H1 (cell line): Measurements from ENCODE around the gene PSPN. TPM values are rescaled to one million over a fixed set of nuclear protein-coding genes. Genes with fewer than 3 reads are reported as not detected.

Source experiments
- CTCF ChIA-PET: fragments of 300-600 bp; sonication (Branson Sonifier 250); formaldehyde crosslinking; loops from one replicate; lab custom pipeline; 2021; ENCODE audit not compliant: partially characterized antibody; lab: Charles Lee
- POLR2A ChIA-PET: fragments of 300-600 bp; sonication (Branson Sonifier 250); formaldehyde crosslinking; loops from one replicate; lab custom pipeline; 2021; ENCODE audit warnings: inconsistent platforms; ENCODE audit not compliant: partially characterized antibody; lab: Charles Lee
- DNase-seq, 2 experiments: peaks; one replicate each; pipeline versions ENCODE4 v3.0.0 to v3.0.0-alpha.2; 2010 to 2022; ENCODE audit warnings: low spot score in 2 of 2, low read depth in 1 of 2, mixed read lengths in 1 of 2
- FAIRE-seq: peaks from 2 replicates; lab custom pipeline; 2011; peaks lifted over from hg19 to GRCh38; lab: Jason Lieb, UNC
- H2AFZ ChIP-seq: 2 replicates; pipeline ENCODE4 v1.8.1; 2012; ENCODE audit warnings: low read length, inconsistent platforms
- H2AK5ac ChIP-seq: 2 replicates; pipeline ENCODE4 v1.6.1; 2013; ENCODE audit warnings: low read depth, low read length
- H2BK120ac ChIP-seq: replicated peaks from 2 replicates; pipeline ENCODE3; 2013; ENCODE audit warnings: low read depth, low read length, inconsistent platforms
- H2BK12ac ChIP-seq: 2 replicates; pipeline ENCODE4 v1.6.1; 2013; ENCODE audit warnings: low read depth, low read length
- H2BK15ac ChIP-seq: 2 replicates; pipeline ENCODE4 v1.6.1; 2013; ENCODE audit warnings: low read length
- H2BK20ac ChIP-seq: 2 replicates; pipeline ENCODE4 v1.6.1; 2013; ENCODE audit warnings: low read length
- H2BK5ac ChIP-seq: 2 replicates; pipeline ENCODE4 v1.6.1; 2013; ENCODE audit warnings: low read depth, low read length
- H3K14ac ChIP-seq: 2 replicates; pipeline ENCODE4 v1.6.1; 2013; ENCODE audit warnings: inconsistent platforms; ENCODE audit not compliant: insufficient read length
- H3K18ac ChIP-seq: 2 replicates; pipeline ENCODE4 v1.6.1; 2013; ENCODE audit warnings: low read length; ENCODE audit errors: extremely low read depth
- H3K23ac ChIP-seq: 2 replicates; pipeline ENCODE4 v1.6.1; 2013; ENCODE audit warnings: inconsistent platforms; ENCODE audit not compliant: insufficient read length
- H3K23me2 ChIP-seq: 2 replicates; pipeline ENCODE4 v1.6.1; 2013; ENCODE audit warnings: low read depth, low read length
- H3K27ac ChIP-seq: 2 replicates; pipeline ENCODE4 v1.6.1; 2011; ENCODE audit warnings: low read depth, low read length, inconsistent platforms
- H3K27me3 ChIP-seq, 4 experiments: replicated peaks in 1 of 4; 1 replicate in 1 of 4; 2 replicates in 3 of 4; pipeline versions ENCODE4 v1.6.1 to v1.8.1; 2011 to 2013; ENCODE audit warnings: low read length in 3 of 4, mild to moderate bottlenecking in 3 of 4, inconsistent platforms in 2 of 4, mixed read lengths in 2 of 4, moderate library complexity in 1 of 4; ENCODE audit not compliant: control insufficient read depth in 3 of 4, insufficient read depth in 3 of 4; ENCODE audit errors: extremely low read depth in 1 of 4
- H3K36me3 ChIP-seq, 4 experiments: 2 replicates each; pipeline versions ENCODE4 v1.6.1 to v1.8.1; 2011 to 2013; ENCODE audit warnings: mild to moderate bottlenecking in 4 of 4, low read length in 3 of 4, moderate library complexity in 2 of 4, control low read depth in 1 of 4, inconsistent platforms in 1 of 4; ENCODE audit not compliant: insufficient read depth in 4 of 4, control insufficient read depth in 2 of 4
- H3K4ac ChIP-seq: replicated peaks from 2 replicates; pipeline ENCODE3; 2013; ENCODE audit warnings: low read length, low read depth, mixed read lengths, inconsistent platforms; ENCODE audit not compliant: insufficient read length
- H3K4me1 ChIP-seq, 4 experiments: replicated peaks in 1 of 4; 1 replicate in 1 of 4; 2 replicates in 3 of 4; pipeline versions ENCODE4 v1.6.1 to v1.8.1; 2011 to 2013; ENCODE audit warnings: low read length in 3 of 4, inconsistent platforms in 2 of 4, mixed read lengths in 1 of 4; ENCODE audit not compliant: insufficient read depth in 4 of 4, control insufficient read depth in 3 of 4
- H3K4me2 ChIP-seq, 2 experiments: 2 replicates each; pipeline versions ENCODE4 v1.6.1 to v1.8.1; 2011 to 2013; ENCODE audit warnings: low read depth in 2 of 2, low read length in 2 of 2, control low read depth in 1 of 2, inconsistent platforms in 1 of 2, mild to moderate bottlenecking in 1 of 2; ENCODE audit not compliant: insufficient read depth in 1 of 2
- H3K4me3 ChIP-seq, 4 experiments: fragments of 200-600, 300-600 bp in 1 of 4; sonication (generic), shearing (Covaris generic), sonication (Bioruptor Twin) in 1 of 4; 2 replicates each; pipeline versions ENCODE4 v1.5.1 to v1.8.1; 2011 to 2016; ENCODE audit warnings: low read length in 4 of 4, low read depth in 3 of 4, control low read depth in 2 of 4, inconsistent platforms in 2 of 4, mild to moderate bottlenecking in 2 of 4, mixed read lengths in 1 of 4, moderate library complexity in 1 of 4; ENCODE audit not compliant: insufficient read depth in 2 of 4; ENCODE audit errors: extremely low read depth in 1 of 4
- H3K56ac ChIP-seq: replicated peaks from 2 replicates; pipeline ENCODE3; 2013; ENCODE audit warnings: low read depth, mild to moderate bottlenecking, mixed read lengths, low read length, inconsistent platforms; ENCODE audit not compliant: insufficient read length
- H3K79me1 ChIP-seq: 2 replicates; pipeline ENCODE4 v1.6.1; 2013; ENCODE audit warnings: low read depth, low read length, control low read depth
- H3K79me2 ChIP-seq, 2 experiments: 2 replicates each; pipeline versions ENCODE4 v1.6.1 to v1.8.1; 2012 to 2013; ENCODE audit warnings: low read length in 2 of 2, mild to moderate bottlenecking in 2 of 2, inconsistent platforms in 1 of 2; ENCODE audit not compliant: insufficient read depth in 2 of 2, control insufficient read depth in 1 of 2
- H3K9ac ChIP-seq, 4 experiments: replicated peaks in 1 of 4; 1 replicate in 1 of 4; 2 replicates in 3 of 4; pipeline versions ENCODE4 v1.6.1 to v1.8.1; 2011 to 2013; ENCODE audit warnings: low read depth in 3 of 4, low read length in 3 of 4, control low read depth in 2 of 4, mild to moderate bottlenecking in 2 of 4, moderate library complexity in 2 of 4, inconsistent platforms in 1 of 4; ENCODE audit errors: extremely low read depth in 1 of 4
- H3K9me3 ChIP-seq, 2 experiments: 2 replicates each; pipeline versions ENCODE4 v1.6.1 to v1.8.1; 2012 to 2013; ENCODE audit warnings: mild to moderate bottlenecking in 2 of 2, moderate library complexity in 2 of 2, control low read depth in 1 of 2, inconsistent platforms in 1 of 2, low read depth in 1 of 2, low read length in 1 of 2, mixed read lengths in 1 of 2; ENCODE audit not compliant: insufficient read depth in 2 of 2
- H4K20me1 ChIP-seq, 2 experiments: replicated peaks in 1 of 2; 2 replicates each; pipeline versions ENCODE3 to v1.8.1; 2011 to 2013; ENCODE audit warnings: inconsistent platforms in 2 of 2, low read length in 2 of 2, mild to moderate bottlenecking in 1 of 2; ENCODE audit not compliant: insufficient read depth in 2 of 2, control insufficient read depth in 1 of 2
- H4K5ac ChIP-seq: 2 replicates; pipeline ENCODE4 v1.6.1; 2013; ENCODE audit warnings: low read length, low read depth, mixed read lengths, inconsistent platforms; ENCODE audit not compliant: insufficient read length
- H4K8ac ChIP-seq: 2 replicates; pipeline ENCODE4 v1.8.0; 2013; ENCODE audit warnings: mild to moderate bottlenecking, moderate library complexity, low read length, inconsistent platforms; ENCODE audit not compliant: insufficient read depth; ENCODE audit errors: extremely low read depth
- H4K91ac ChIP-seq: replicated peaks from 2 replicates; pipeline ENCODE3; 2013; ENCODE audit warnings: low read length, mixed read lengths, inconsistent platforms; ENCODE audit not compliant: insufficient read length
- ASH2L ChIP-seq: fragments of 200-600, 300-600 bp; sonication (generic); IDR thresholded peaks from one replicate; pipeline ENCODE4 v1.7.1; 2017; ENCODE audit warnings: low read length
- KDM4A ChIP-seq: IDR thresholded peaks from one replicate; pipeline ENCODE4 v1.7.1; 2012; ENCODE audit warnings: low read depth, mild to moderate bottlenecking, moderate library complexity, low read length, inconsistent platforms; ENCODE audit not compliant: severe bottlenecking
- PHF8 ChIP-seq: fragments of 200-600 bp; sonication (generic); conservative IDR thresholded peaks from 2 replicates; pipeline ENCODE4 v1.7.1; 2012; ENCODE audit warnings: low read depth, mild to moderate bottlenecking, inconsistent platforms, low read length, moderate library complexity
- SAP30 ChIP-seq: fragments of 300-600 bp; sonication (generic); IDR thresholded peaks from 2 replicates; pipeline ENCODE4 v1.7.1; 2012; ENCODE audit warnings: low read length, moderate library complexity, mild to moderate bottlenecking, inconsistent platforms; ENCODE audit not compliant: insufficient read depth, insufficient replicate concordance
- SIRT6 ChIP-seq: IDR thresholded peaks from one replicate; pipeline ENCODE4 v1.7.1; 2012; ENCODE audit warnings: low read length, inconsistent platforms
- WGBS, 2 experiments: shearing (Covaris generic) in 1 of 2; methylation state at CpG; one replicate each; pipeline versions ENCODE4 v1.1.6 to v1.1.7; 2013 to 2015; ENCODE audit warnings: low lambda C conversion rate in 2 of 2, mixed read lengths in 2 of 2, inconsistent platforms in 1 of 2, low coverage in 1 of 2, missing lambda C conversion rate in 1 of 2; ENCODE audit not compliant: insufficient replicate concordance in 2 of 2, insufficient coverage in 1 of 2, insufficient read length in 1 of 2; ENCODE audit errors: extremely low coverage in 1 of 2, missing lambda C conversion rate in 1 of 2; 5-methylcytosine and 5-hydroxymethylcytosine counted together
- polyA plus RNA-seq, 7 experiments: library from polyadenylated mRNA; depleted of rRNA in 3 of 7; stranded (reverse) in 5 of 7; unstranded in 2 of 7; fragments of >200 nt in 5 of 7; fragments of 200-250 nt in 2 of 7; gene quantifications; 1 replicate in 5 of 7; 2 replicates in 1 of 7; 4 replicates in 1 of 7; pipeline versions ENCODE4 v1.2.1 to v1.2.3, GENCODE V29; 2011 to 2013; ENCODE audit warnings: missing spikeins in 2 of 7, mixed read lengths in 2 of 7
- total RNA-seq: library from RNA; stranded (reverse); fragmentation: NEBNext Ultra II Directional; extraction: Animal tissue kit (Norgen Biotek cat#: 25700); gene quantifications from 2 replicates; pipeline ENCODE4 v1.2.1, GENCODE V29; 2021

Gene PSPN
- total and polyA plus RNA-seq, 2 of the 8 experiments (the other 6 are each of a cell fraction or from before 2014, with no cell fraction given) = 1.0 to 2.1 TPM

DNA sequence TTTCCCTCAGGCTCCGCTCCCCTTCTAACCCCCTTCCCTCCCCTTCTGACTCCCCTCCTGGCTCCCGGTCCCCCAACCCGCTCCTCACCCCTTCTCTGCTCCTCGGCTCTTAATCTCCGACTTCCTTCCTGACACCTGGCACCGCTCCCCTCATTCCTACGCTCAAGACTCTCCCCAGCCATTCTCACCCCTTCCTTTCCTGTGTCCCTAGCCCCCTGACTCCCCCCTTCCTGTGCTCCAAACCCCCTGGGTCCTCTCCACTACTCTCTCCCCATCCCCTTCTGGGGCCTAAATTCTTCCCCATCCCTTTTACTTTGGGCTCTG is 13.7 kb downstream of the PSPN start:
- Histone ChIP-seq H3K27ac (0 out of 2 replicates have a peak overlapping the region, but pooled peaks have one; percentile 40), H2BK12ac (no peak overlapping the region), H3K4ac (no peak overlapping the region), H3K27me3 (no peaks in the 10 kb centered on the region), H2BK15ac (no peak overlapping the region), H2BK20ac (no peak overlapping the region), H4K20me1 (peaks cover 0 to 1% of the 10 kb centered on the region in 2 experiments), H2BK5ac (no peak overlapping the region), H3K56ac (peak overlapping the region; percentile 39), H3K36me3 (peaks cover 5 to 21% (median 10%) of the 10 kb centered on the region in 4 experiments; a peak in 6 of 8 replicates)
- WGBS, 2 experiments = 0% methylated on average over 2 of the region's 7 CpGs; no CpG with 5 or more reads in 1 of the 2 experiments
- no peak for FAIRE-seq
- TF ChIP-seq KDM4A = peak; percentile 32
- no peak for TF ChIP-seq ASH2L
- peak; percentile 23 for TF ChIP-seq SAP30
- no peak for TF ChIP-seq PHF8
- no peak for TF ChIP-seq SIRT6
- TF ChIP-seq, all 59 proteins: peak for 2
- Histone ChIP-seq H3K14ac (no peak overlapping the region), H3K23me2 (peaks cover 5% of the 10 kb centered on the region; the same call in 1 of the 2 replicates), H3K23ac (no peak overlapping the region), H3K4me2 (peak overlapping the region; percentile 89 to 94), H3K4me3 (peak overlapping the region; percentile 63 to 92 (median 68)), H2AFZ (no peak overlapping the region), H4K8ac (peak overlapping the region; percentile 25; the same call in 1 of the 2 replicates), H3K79me2 (peaks cover 0 to 6% of the 10 kb centered on the region in 2 experiments; a peak in 2 of 4 replicates), H3K9ac (peak overlapping the region in 3 of 4 experiments; percentile 51 to 55 (median 54); a peak in 5 of 7 replicates), H2BK120ac (no peak overlapping the region), H3K4me1 (peaks cover 0 to 2% (median 1%) of the 10 kb centered on the region in 4 experiments; a peak in 2 of 7 replicates), H3K79me1 (peaks cover 4% of the 10 kb centered on the region), H4K91ac (no peak overlapping the region), H4K5ac (no peak overlapping the region), H3K18ac (no peak overlapping the region; the same call in 1 of the 2 replicates), H3K9me3 (no peaks in the 10 kb centered on the region), H2AK5ac (no peak overlapping the region)
- ChIA-PET POLR2A (interaction anchor here (1.2 to 2.9 kb wide), 2 partner anchors 11 to 417 kb away, joined by 3 to 17 read pairs; partner anchors contain the start of gene ALKBH7), CTCF (interaction anchor here (0.9 kb wide), 1 partner anchor 96 kb away, joined by 3 read pairs; no protein-coding TSS in a partner anchor)
- peak in 1 of 2 experiments; percentile 47 for DNase-seq
